Fibroblast of peridontal ligament (primary cell): ENCODE data around the gene EMP1.
A peak's percentile ranks its signal among the peaks of the same experiment; 100 is the strongest.
"Not testable (repeated sequence)": the region's sequence is repeated elsewhere in the genome, so short reads cannot be mapped to it uniquely, and the experiment has no call there.

ENCODE experiments used
- DNase-seq: peaks from one replicate; pipeline ENCODE4 v3.0.0-alpha.2; 2010; ENCODE audit errors: extremely low read depth

EMP1 gene

DNA sequence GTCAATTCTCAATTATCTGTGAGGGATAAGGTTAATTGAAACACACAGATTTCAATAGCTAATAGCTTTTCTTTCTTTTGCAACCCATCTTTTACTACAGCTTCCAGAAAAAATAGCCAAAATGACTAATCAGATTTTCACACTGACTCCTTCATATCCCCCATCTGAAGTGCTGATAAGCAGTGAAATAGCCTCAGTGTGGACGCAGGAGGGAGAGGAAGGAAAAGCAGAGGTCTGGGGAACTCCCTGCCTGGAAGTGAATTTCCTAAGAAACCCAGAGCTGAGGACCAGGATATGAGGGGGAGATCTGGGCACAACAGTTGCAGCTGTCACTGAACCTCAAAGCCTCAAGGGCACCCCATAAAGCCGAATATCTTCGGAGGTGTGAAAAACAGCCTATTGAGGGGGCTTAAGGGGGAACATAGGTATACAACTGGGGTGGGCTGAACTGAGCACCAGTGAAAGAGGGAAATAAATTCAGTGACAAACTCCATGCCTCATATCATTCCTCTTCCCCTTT lies 60.9 kb downstream of the EMP1 start:
- no peak for DNase-seq

DNA sequence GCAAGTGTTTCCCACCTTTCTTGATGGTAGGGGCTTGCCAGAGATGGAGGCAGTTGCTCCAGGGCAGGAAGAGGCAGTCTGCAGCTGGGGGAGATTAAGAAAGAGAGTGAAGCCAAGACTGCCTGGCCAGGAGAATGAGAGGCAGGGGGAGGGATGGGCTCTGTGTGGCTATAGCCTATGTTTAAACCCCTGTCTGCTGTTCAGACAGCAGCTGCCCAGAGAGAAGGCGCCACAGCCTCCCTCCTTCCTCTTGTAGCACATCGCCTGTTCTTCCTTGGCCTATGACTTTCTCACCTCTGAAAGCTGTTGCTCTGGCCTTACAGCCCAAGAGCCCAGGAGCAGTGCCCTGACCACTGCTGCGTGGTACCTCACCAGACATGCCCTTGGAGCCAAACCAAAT lies 61.7 kb downstream of the EMP1 start:
- DNase-seq, result peak; percentile 35

DNA sequence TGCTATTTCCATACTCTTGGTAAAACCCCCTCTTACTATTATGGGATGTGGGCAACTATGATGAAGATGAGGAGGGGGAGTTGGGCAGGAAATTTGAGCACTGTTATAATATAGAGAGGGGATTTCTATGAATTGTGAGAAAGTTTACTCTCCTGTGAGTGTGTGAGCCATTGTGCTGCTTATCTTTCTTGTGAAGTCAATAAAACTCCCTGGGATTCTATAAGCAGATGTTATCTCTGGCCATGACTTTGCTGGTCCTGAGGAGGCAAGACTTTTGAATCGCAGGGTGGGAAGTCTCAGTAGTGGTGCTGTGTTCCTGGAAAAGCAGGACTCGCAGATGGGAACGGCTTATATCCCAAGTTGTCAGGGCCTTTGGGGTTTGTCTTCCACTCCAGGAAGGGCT lies 62.2 kb downstream of the EMP1 start:
- no peak for DNase-seq

DNA sequence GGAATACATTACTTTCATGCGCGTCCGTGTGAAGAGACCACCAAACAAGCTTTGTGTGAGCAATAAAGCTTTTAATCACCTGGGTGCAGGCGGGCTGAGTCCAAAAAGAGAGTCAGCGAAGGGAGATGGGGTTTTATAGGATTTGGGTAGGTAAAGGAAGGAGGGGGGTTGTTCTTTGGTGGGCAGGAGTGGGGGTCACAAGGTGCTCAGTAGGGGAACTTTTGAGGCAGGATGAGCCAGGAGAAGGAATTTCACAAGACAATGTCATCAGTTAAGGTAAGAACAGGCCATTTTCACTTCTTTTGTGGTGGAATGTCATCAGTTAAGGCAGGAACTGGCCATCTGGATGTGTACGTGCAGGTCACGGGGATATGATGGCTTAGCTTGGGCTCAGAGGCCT lies 63.1 kb downstream of the EMP1 start:
- not testable (repeated sequence) for DNase-seq

DNA sequence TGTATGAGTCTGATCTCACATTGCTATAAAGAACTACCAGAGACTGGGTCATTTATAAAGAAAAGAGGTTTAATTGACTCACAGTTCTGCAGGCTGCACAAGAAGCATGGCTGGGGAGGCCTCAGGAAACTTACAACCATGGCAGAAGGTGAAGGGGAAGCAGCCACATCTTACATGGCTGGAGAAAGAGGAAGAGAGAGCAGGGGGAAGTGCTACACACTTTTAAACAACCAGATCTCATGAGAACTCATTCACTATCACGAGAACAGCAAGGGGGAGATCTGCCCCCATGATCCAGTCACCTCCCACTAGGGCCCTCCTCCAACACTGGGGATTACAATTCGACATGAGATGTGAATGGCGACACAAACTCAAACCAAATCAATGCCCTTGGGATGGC lies 71.3 kb downstream of the EMP1 start:
- DNase-seq, result not testable (repeated sequence)

DNA sequence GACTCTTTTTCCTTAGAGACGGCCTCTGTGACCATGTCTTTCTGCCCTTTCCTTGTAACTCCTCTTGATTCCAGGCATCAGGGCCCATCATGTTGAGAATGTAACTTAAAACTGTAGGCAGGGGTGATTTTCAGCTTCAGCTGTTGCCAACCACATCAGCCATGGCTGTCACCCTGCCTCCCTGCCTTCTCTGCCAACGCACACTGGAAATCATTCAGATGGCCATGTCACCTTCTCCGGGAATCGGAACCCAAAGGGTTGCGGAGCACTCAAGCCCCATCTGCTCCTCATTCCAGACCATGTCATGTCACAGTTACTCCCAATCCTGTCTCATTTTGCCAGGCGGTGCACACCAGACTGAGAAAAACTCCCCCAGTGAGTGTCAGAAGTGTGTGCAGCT lies 72.1 kb downstream of the EMP1 start:
- no peak for DNase-seq
